ENCODE data around the gene ARFGAP2. TPM values are rescaled to one million over a fixed set of nuclear protein-coding genes. Genes with fewer than 3 reads are reported as not detected.

Gene ARFGAP2
- total RNA-seq, 1 experiment from 2014 or later, result 73.5 TPM

- TF ChIP-seq CBX3 (IDR thresholded peaks at IDR 0.05; ENCODE audit: low read depth) (no peak), ZNF274 (IDR thresholded peaks at IDR 0.05; ENCODE audit: low read depth, low read length) (no peak), ZFX (IDR thresholded peaks at IDR 0.05) (no peak)
Measured at GRCh38 chr11:47178737-47179654, 2.3 kb upstream of the ARFGAP2 start (continued).

GRCh38 chr11:47178316-47178715 is 1.6 kb upstream of the ARFGAP2 start:
- H3K9me2 ChIP-seq (ENCODE audit: insufficient read depth), result no peaks in the 10 kb centered on the region
- no peak overlapping the region for H3K4me2 ChIP-seq (ENCODE audit: low read length)
- H3K9ac ChIP-seq (ENCODE audit: low read length), result no peak overlapping the region
- peaks cover 0 to 15% of the 10 kb centered on the region in 2 experiments; a peak in 1 of 4 replicates for H3K36me3 ChIP-seq (ENCODE audit: control insufficient read depth in 1 of 2, insufficient read depth in 2 of 2, low read length in 2 of 2)
- no peak overlapping the region for H3K4me3 ChIP-seq (replicated peaks in 1 of 2; ENCODE audit: low read depth in 1 of 2, low read length in 2 of 2)
- BruUV-seq (replicated peaks), result no TSS peak
- DNase-seq (ENCODE audit: low read depth, low spot score) (no peak), ATAC-seq (no peak)
- TF ChIP-seq SP1 (IDR thresholded peaks at IDR 0.05; ENCODE audit: low read depth) (no peak), POLR2A (IDR thresholded peaks at IDR 0.05; ENCODE audit: borderline replicate concordance, extremely low read depth, insufficient read depth, insufficient read length) (no peak), RAD21 (IDR thresholded peaks at IDR 0.05; ENCODE audit: low read depth) (no peak), EZH2 (IDR thresholded peaks at IDR 0.05) (no peak), MAX (IDR thresholded peaks at IDR 0.05) (no peak), REST (IDR thresholded peaks at IDR 0.05; ENCODE audit: low read depth) (no peak), ZBTB33 (IDR thresholded peaks at IDR 0.05; ENCODE audit: extremely low read depth, insufficient replicate concordance, low read length) (no peak), YY1 (IDR thresholded peaks at IDR 0.05; ENCODE audit: extremely low read depth, insufficient replicate concordance, low read depth, low read length) (no peak), JUND (IDR thresholded peaks at IDR 0.05) (no peak), SRF (IDR thresholded peaks at IDR 0.05; ENCODE audit: low read depth) (no peak), EGR1 (IDR thresholded peaks at IDR 0.05; ENCODE audit: low read depth) (no peak), TCF7L2 (IDR thresholded peaks at IDR 0.05; ENCODE audit: borderline replicate concordance, extremely low read depth, insufficient read depth, insufficient read length) (no peak), ZFX (IDR thresholded peaks at IDR 0.05) (no peak), CBX3 (IDR thresholded peaks at IDR 0.05; ENCODE audit: low read depth) (no peak), CEBPB (IDR thresholded peaks at IDR 0.05; ENCODE audit: low read depth) (no peak), POLR2AphosphoS5 (IDR thresholded peaks at IDR 0.05; ENCODE audit: low read depth, low read length) (no peak), SIN3A (IDR thresholded peaks at IDR 0.05; ENCODE audit: low read depth) (no peak), FOSL1 (IDR thresholded peaks at IDR 0.05; ENCODE audit: low read depth) (no peak), ELF1 (IDR thresholded peaks at IDR 0.05; ENCODE audit: borderline replicate concordance, low read depth) (no peak)
- peaks cover 42% of the 10 kb centered on the region for H3K79me2 ChIP-seq (ENCODE audit: insufficient read depth, low read length)
- peaks cover 11 to 24% of the 10 kb centered on the region in 2 experiments; a peak in 3 of 4 replicates for H3K4me1 ChIP-seq (ENCODE audit: control insufficient read depth in 1 of 2, insufficient read depth in 2 of 2, low read length in 2 of 2)
- H3K9me3 ChIP-seq (ENCODE audit: control insufficient read depth in 1 of 2, insufficient read depth in 1 of 2, low read depth in 1 of 2, low read length in 2 of 2), result no peaks in the 10 kb centered on the region
- no peaks in the 10 kb centered on the region for H4K20me1 ChIP-seq (ENCODE audit: insufficient read depth)
- POLR2A ChIA-PET, result no interaction called here
- intact Hi-C loops (cut with micrococcal nuclease), result loop anchor here (5.0 kb wide), 1 partner anchor 39 kb away; no protein-coding TSS in a partner anchor
- H3K27ac ChIP-seq (ENCODE audit: low read depth, low read length), result peak overlapping the region; percentile 89
- RAD21 ChIA-PET (ENCODE audit: low non-redundant PET in 1 of 2, low total read pairs in 2 of 2, uncharacterized antibody in 2 of 2, unreplicated experiment in 2 of 2), result no interaction called here
- CTCF ChIA-PET, result interaction anchor here (2.0 to 2.7 kb wide), 2 partner anchors 81 to 176 kb away, joined by 10 to 11 read pairs; no protein-coding TSS in a partner anchor
- H3K27me3 ChIP-seq (ENCODE audit: insufficient read depth, low read length), result no peaks in the 10 kb centered on the region
- H2AFZ ChIP-seq (ENCODE audit: low read depth, low read length, poor library complexity, severe bottlenecking), result no peak overlapping the region
